HG03060 (cell line): Measurements from ENCODE around the gene ZNF773.
A peak's percentile ranks its signal among the peaks of the same experiment; 100 is the strongest.
"Not testable (repeated sequence)": the region's sequence is repeated elsewhere in the genome, so short reads cannot be mapped to it uniquely, and the experiment has no call there.

Experiments
- ATAC-seq: cut with Tn5 transposase; IDR thresholded peaks from one replicate; pipeline ENCODE4 v1.9.1; 2021; ENCODE audit warnings: low read depth, moderate number of reproducible peaks; ENCODE audit not compliant: unreplicated experiment

The ZNF773 gene

DNA sequence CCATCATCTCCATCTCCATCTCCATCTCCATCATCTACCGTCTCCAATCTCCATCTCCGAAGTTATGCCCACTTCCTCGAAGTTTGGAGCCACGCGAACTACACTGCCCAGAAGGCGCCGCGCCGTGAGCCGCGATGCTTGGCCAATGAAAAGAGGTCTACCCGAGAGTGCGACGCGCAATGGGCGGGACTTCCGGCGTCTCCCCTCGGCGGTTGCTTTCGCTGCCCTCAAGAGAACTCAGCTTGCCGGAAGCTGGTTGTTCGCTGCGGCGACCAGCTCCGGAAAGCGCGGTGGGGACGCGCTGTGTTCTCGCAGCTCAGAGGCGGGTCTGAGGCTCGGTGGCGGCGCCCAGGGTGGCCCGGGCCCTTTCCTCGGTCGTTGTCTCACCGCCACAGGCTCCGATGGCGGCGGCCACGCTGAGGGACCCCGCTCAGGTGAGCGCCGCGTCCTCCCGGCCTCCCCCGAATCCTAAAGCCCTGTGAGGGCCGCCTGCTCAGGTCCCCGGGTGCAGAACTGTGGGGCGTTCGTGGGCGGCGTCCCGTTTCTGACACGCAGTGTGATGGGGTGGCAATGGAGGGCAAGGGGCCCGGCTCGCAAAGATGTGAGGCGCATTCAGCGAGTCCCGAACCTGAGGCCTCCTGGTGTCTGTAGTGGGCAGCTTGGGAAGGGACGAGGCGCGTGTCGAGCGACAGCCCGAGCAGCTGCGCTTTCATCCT is at the start of gene ZNF773:
Gene ZNF773 (plus strand): TSS at position 259 of the 716 bp plus-strand sequence. CDS start 143 bp downstream, at position 402.
- peak; percentile 86 for ATAC-seq

DNA sequence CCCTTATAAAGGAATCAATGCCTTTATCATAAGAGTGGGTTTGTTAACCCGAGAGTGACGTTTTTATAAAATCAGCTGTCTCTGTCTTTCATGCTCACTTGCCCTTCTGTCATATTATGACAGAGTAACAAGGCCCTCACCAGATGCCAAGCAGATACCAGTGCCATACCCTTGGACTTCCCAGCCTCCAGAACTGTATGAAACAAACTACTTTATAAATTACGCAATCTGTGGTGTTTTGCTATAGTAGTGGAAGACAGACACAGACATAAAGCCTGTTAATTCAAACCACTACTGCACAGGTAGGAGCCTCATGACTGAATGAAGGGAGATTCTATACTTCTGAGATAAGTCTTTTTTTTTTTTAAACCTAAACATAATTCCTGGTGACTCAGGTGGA is 47.4 kb upstream of the ZNF773 start:
- ATAC-seq = no peak

DNA sequence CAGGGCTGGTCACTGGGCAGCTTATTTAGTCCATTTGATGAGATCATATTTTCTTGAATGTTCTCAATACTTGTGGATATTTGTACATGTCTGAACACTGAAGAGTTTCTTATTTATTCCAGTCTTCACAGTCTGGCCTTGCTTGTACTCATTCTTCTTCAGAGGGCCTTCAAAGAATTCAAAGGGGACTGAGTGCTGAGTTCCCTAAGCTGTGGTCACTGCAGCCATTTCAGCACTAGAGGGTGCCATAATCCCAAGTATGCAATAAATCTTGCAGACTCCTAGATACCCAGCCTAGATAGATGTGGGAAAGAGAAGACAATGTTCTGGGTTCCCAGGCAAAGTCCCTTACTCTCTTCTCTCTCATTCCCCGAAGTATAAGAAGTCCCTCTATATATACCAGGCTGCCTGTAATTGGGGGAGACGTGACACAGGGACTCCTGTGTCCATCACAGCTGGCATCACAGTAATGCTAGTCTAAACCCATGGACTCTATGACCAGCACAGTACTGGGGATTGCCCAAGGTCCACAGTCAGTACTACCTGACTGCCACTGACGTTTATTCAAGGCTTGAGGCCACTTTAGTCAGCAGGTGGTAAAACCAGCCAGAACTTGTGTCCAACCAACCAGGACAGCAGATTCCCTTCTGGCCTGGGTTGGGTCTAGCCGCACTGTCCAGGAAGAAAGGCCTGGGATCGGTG is 33.9 kb upstream of the ZNF773 start:
- ATAC-seq = no peak

DNA sequence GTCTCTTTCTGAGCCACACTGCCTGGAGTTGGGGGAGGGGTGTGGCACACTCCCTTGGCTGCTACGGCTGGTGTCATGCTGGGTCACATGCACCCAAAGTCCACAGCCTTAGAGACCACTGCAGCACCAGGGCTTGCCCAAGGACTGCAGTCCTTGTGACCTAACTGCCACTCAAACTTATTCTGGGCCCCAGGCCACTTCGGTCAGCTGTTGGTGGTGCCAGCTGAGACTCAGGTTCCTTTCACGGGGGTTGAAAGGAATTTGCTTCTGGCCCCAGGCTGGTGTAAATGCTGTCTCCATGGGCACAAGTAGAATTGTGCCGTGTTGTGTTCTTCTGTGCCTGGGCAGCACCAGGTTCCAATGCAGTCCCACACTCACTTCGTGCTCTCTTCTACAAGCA is 33.2 kb upstream of the ZNF773 start:
- ATAC-seq = no peak

DNA sequence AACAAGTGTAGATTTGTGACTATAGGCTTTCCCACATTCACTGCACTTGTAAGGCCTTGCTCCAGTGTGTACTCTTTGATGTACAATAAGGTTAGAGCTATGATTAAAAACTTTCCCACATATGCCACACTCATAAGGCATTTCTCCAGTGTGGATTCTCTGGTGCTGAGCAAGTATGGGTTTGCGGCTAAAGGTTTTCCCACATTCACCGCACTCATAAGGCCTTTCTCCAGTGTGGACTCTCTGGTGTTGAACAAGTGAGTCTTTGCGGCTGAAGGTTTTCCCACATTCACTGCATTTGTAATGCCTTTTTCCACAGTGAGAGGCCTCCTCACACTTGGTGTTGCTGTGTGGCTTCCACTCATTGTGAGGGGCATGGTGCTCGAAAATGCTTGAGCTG is 26.1 kb upstream of the ZNF773 start:
- ATAC-seq = no peak

DNA sequence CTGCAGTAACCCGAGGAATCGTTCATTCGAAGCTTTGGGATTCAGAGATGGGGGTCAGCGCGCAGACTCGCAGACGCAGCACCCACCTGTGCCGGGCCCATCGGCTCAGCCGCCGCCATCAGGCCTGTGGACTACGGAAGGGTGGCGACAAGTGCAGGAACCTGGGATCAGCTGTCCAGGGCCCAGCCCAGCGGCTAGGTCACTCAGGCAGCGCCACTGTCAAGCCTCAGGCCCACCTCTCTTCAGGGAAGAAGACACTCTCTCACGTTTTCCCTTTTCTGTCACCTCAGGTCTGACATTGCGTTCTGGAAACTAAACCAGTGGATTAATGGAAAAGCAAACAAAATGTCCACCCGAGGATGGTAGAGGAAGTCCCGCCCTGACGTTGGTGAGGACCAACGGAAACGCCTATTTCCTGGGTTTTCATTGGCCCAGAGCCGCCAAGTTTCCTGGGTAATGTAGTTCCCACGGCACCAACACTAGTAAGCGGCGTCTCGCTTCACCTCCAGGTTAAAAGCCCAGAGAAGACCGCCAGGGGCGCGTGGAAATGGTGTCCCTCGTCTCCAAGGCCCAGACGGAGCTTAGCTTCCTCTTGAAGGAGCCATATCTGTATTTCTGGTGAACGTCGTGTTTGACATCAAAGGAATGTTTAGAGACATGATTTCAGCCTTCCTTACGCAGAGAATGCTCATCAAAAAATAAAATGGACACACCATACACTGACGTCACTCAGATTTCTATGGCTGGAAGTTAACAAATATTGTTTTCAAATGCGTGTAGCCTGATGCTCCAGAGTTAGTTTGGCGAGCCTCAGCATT is 22.3 kb upstream of the ZNF773 start, which contains the start of gene ZNF772:
Gene ZNF772 (minus strand): TSS at position 376 of the 818 bp plus-strand sequence. CDS start 257 bp downstream, at position 119.
- peak; percentile 71 for ATAC-seq

DNA sequence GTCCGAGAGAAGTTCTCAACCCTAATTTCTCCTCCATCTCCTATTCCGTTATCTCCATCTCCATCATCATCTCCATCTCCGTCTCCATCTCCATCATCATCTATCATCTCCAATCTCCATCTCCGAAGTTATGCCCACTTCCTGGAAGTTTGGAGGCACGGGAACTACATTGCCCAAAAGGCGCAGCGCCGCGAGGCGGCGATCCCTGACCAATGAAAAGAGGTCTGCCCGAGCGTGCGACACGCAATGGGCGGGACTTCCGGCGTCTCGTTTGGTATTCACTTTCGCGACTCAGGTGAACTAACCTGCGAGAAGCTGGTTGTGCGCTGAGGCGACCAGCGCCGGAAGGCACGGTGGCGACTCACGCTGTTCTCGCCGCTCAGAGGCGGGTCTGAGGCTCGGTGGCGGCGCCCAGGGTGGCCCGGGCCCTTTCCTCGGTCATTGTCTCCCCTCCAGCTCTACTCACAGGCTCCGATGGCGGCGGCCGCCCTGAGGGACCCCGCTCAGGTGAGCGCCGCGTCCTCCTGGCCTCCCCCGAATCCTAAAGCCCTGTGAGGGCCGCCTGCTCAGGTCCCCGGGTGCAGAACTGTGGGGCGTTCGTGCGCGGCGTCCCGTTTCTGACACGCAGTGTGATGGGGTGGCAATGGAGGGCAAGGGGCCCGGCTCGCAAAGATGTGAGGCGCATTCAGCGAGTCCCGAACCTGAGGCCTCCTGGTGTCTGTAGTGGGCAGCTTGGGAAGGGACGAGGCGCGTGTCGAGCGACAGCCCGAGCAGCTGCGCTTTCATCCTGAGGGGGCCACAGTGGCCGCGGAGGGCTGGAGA is 12.1 kb upstream of the ZNF773 start, which contains the start of gene ZNF419:
Gene ZNF419 (plus strand): TSS at position 274 of the 822 bp plus-strand sequence. CDS start 201 bp downstream, at position 475.
- ATAC-seq = peak; percentile 59

DNA sequence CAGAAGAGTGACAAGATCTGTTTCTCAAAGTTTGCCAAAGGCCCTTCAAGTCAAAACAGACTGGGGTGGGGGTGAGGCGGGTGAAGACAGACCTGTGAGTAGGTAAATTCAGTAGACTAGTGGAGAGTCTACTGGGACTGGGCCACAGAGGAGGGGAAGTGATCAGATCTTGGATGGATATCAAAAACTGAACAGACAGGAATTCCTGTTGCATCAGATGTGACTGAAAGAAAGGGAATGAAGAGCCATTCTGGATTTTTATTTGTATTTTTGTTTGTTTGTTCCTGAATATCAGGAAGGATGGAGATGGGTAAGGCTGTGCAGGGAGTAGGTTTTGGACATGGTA is 11.5 kb upstream of the ZNF773 start:
- ATAC-seq = not testable (repeated sequence)

DNA sequence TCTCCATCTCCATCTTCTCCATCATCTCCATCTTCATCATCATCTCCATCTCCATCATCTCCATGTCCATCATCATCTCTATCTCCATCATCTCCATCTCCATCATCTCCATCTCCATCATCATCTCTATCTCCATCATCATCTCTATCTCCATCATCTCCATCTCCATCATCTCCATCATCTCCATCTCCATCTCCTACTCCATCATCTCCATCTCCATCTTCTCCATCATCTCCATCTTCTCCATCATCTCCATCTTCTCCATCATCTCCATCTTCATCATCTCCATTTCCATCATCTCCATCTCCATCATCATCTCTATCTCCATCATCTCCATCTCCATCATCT is 432 bp upstream of the ZNF773 start:
- ATAC-seq = not testable (repeated sequence)

DNA sequence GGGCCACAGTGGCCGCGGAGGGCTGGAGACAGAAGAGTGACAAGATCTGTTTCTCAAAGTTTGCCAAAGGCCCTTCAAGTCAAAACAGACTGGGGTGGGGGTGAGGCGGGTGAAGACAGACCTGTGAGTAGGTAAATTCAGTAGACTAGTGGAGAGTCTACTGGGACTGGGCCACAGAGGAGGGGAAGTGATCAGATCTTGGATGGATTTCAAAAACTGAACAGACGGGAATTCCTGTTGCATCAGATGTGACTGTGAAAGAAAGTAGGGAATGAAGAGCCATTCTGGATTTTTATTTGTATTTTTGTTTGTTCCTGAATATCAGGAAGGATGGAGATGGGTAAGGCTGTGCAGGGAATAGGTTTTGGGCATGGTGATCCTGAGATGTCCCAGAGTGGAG is 662 bp downstream of the ZNF773 start:
- not testable (repeated sequence) for ATAC-seq

DNA sequence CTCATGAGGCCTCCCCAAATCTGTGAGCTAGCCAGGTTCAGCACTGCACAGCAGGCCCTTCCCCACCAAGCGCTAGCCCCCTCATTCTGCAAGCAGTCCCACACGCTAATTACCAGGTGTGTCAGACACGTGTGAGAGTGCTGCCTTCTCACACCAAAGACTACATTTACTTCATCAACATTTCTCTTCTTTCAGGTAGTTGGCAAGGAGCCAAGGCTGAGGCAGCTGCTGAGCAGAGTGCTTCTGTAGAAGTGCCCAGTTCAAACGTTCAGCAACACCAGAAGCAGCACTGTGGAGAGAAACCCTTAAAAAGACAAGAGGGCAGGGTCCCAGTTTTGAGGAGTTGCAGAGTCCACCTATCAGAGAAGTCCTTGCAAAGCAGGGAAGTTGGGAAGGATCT is 6.4 kb downstream of the ZNF773 start:
- no peak for ATAC-seq

DNA sequence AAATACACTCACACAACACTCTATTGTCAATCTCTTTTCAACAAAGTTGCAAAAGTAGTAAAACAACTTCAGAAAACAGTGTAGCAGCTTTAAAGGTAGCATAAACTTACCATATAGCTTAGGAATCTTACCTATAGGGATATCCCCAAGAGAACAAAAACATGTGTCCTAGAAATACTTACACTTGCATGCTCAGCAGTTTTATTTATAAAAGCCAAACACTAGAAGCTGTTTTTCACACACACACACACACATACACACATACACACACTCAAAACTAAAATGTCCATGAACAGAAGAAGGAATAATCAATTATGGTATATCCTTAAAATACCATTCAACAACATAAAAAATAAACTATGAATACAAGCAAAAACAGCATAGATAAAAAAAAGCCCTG is 11.7 kb downstream of the ZNF773 start:
- ATAC-seq = no peak

DNA sequence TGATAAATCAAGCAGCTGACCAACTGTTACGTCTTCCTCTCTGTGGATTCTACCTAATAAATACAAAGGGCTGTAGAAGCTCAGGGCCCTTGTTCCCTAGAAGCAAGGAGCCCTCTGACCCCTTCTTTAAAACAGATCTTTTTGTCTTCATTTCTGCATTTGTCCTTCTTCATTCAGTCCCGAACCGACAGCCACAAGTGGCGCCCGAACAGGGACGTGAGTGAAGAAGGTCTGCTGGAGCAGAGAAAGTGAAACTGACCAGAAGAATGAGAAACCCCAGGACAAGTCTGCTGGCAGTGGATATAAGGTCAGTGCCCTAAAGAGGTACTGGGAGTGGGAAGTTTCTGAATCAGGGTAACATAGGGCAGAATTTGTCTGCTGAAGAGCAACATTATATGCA is 13.1 kb downstream of the ZNF773 start:
- ATAC-seq = no peak

DNA sequence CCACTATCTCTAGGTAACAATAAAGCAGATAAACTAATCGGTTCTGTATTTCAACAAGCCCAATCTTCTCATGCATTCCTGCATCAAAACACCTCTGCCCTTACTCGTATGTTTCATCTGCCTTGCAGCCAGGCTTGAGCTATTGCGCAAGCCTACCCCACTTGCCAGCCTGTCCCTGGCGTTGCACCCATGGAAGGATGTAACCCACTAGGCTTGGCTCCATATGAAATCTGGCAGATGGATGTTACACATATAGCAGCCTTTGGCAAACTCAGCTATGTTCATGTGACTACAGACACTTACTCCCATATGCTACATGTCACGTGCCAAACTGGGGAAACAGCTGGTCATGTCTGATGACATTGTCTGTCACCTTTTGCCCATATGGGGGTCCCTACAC is 15.5 kb downstream of the ZNF773 start:
- no peak for ATAC-seq

DNA sequence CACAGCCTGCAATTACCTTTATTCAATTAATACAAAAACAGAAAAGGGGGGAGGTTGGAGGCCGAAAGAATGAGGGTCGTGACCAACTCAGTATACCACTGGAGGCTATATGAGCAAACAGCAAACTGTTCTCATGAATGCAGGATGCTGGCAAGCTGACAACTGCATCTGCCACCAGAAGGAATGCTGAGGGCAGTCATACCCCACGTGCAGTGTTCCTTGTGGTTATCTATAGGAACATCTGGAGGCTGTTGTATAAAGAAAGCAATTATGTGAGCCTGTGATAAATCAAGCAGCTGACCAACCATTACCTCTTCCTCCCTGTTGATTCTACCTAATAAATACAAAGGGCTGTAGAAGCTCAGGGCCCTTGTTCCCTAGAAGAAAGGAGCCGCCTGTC is 18.3 kb downstream of the ZNF773 start:
- ATAC-seq = not testable (repeated sequence)

DNA sequence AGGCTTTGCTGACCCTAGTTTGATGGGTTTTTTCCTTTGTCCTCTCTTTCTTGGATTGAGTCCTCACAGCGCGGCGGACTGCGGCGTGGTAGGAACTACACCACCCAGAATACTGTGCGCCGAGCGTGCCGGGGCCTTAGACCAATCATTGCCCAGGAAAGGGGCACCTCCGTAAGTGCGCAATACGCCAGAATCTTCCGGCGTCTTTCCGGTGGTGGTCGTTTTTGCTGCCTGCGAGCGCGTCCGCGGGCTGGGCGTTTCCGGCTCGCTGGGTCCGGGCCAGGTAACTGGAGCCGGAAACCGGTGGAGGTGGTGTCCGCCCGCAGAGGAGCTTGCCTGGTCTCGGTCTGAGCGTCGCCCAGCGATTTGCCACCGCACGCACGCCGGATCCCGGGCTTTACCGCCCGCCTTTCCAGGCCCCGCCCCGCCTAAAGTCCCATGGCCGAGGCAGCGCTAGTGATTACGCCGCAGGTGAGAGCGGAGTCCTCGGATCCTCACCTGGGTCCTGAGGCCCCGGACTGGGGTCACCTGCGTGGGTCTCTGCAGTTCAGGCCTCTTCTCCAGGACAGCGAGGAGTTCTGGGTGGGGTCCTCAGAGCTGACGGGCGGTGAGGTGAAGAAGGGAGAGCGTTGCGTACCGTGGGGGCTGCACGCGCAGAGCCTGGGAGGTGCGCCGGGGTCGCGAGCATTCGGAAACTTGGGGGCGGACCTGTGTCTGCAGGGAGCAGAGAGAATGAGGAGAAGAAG is 27.6 kb downstream of the ZNF773 start, which contains the start of gene ZNF549:
Gene ZNF549 (plus strand): TSS at position 221 of the 746 bp plus-strand sequence. CDS start 218 bp downstream, at position 439.
- peak; percentile 65 for ATAC-seq

DNA sequence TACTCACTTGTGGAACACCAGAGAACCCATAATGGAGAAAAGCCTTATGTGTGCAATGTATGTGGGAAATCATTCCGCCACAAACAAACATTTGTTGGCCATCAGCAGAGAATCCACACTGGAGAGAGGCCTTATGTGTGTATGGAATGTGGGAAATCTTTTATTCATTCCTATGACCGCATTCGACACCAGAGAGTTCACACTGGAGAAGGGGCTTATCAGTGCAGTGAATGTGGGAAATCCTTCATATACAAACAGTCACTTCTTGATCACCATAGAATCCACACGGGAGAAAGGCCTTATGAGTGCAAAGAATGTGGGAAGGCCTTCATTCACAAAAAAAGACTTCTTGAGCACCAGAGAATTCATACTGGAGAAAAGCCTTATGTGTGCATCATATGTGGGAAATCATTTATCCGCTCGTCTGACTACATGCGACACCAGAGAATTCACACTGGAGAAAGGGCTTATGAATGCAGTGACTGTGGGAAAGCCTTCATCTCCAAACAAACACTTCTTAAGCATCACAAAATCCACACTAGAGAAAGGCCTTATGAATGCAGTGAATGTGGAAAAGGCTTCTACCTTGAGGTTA is 38.3 kb downstream of the ZNF773 start:
- no peak for ATAC-seq

DNA sequence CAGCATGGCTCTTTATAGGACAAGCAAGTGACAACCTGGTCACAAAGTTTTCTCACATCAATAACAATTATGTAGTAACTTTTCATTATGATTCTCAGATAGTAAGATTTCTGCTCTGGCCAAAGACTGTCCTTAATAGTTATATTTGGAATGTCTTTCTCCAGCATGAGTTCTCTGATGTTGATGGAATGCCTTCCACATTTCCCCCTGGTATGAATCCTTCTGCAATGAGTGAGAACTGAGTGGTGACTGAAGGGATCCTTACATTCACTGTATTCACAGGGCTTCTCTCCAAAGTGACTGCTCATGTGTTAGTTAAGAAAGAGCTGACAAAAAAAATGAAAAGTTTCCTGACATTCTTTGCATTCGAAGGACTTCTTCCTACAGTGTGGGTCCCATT is 46.8 kb downstream of the ZNF773 start:
- no peak for ATAC-seq

DNA sequence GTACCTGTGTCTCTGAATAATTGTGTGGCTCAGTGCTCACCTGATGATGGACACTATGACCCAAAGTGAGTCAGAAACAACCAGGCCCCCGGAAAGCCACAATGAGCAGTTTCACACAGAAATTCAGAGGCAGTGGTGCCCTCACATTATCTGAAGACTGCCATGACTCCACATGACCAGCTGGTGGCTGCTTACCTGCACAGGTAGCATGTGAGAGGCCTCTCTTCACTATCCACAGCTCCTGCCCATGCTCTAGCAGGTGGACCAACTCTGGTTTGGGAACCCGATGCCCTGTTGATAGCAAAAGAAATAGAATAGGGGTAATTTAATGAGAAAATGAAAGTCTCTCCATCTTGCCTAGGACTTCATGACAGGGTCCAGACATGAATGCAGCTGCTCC is 52.7 kb downstream of the ZNF773 start:
- ATAC-seq = no peak
